AG10803 (cell line): ENCODE results near the gene SEMA6A.

Experiments
- DNase-seq: peaks from one replicate; pipeline ENCODE4 v3.0.0; 2010; ENCODE audit warnings: low read depth
- H3K4me3 ChIP-seq: 2 replicates; pipeline ENCODE4 v1.5.1; 2011; ENCODE audit warnings: mild to moderate bottlenecking, low read length, control low read depth
- CTCF ChIP-seq: conservative IDR thresholded peaks from 2 replicates; pipeline ENCODE4 v1.5.1; 2011; ENCODE audit warnings: mild to moderate bottlenecking, low read length, control low read depth, inconsistent platforms

SEMA6A gene

DNA sequence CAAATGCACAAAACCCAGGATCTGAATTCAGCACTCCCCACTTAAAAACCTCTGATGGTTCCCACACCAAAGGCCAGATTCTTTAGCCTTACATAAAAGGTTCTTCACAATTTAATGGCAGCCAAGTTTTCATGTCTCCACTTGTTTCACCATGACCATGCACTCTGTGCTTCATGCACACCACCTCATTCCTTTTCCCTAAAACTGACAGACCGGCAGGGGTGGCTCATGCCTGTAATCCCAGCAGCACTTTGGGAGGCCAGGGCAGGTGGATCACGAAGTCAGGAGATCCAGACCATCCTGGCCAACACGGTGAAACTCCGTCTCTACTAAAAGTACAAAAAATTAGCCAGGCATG is 150.4 kb downstream of the SEMA6A start:
- no peak overlapping the region for H3K4me3 ChIP-seq
- TF ChIP-seq CTCF, result no peak
- DNase-seq, result no peak

GRCh38 chr5:116423587-116424257 is 150.9 kb downstream of the SEMA6A start:
- H3K4me3 ChIP-seq, result no peak overlapping the region
- TF ChIP-seq CTCF, result no peak

GRCh38 chr5:116423141-116423540 is 151.5 kb downstream of the SEMA6A start:
- H3K4me3 ChIP-seq, result no peak overlapping the region
- peak; percentile 2 for DNase-seq
- TF ChIP-seq CTCF, result no peak

More at GRCh38 chr5:116423587-116424257, 150.9 kb downstream of the SEMA6A start:
- no peak for DNase-seq

DNA sequence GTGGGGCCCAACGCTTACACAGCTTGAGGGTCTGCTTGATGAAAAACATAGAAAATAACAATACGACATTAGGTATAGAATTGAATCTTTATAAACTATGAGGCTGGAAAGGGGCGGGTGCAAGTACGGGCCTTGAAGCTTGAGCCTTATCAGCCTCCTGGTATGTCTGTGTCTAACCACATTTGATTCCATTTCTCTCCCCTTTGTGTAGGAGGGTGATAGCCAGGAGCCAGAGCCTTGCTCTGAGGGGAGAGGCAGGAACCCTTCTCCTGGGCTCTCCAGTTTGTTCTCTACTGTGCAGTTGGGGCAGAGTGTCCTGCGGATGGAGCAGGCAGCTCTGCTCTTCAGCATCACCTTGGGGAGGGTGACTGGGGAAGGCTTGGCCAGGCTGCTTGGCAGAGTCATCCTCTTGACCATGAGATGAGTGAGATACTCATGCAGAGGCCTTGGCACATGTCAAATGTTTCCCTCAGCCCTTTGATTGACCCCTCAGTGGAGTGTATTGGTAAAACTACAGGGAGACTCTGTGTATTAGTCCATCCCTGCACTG is 153.5 kb downstream of the SEMA6A start:
- no peak overlapping the region for H3K4me3 ChIP-seq
- no peak for TF ChIP-seq CTCF
- no peak for DNase-seq

DNA sequence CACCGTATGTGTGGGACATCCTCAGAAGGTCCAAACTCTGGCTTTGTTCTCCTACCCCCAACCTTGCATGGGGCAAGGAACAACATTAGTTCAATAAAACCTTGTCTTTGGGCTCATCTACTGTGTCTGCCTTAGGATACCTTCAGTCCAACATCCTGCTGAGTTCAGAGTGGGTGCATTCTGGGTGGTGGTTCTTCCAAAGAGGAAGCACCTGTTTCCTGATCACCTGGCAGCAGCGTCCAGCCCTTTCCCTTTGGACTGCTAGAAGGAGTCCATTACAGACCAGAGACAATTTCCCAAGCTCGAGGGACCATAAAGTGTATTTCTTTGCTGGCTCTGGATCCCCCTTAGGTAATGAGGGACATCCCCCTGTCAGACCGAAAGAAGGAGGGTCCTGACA is 154.1 kb downstream of the SEMA6A start:
- H3K4me3 ChIP-seq, result no peak overlapping the region
- DNase-seq, result no peak
- no peak for TF ChIP-seq CTCF

DNA sequence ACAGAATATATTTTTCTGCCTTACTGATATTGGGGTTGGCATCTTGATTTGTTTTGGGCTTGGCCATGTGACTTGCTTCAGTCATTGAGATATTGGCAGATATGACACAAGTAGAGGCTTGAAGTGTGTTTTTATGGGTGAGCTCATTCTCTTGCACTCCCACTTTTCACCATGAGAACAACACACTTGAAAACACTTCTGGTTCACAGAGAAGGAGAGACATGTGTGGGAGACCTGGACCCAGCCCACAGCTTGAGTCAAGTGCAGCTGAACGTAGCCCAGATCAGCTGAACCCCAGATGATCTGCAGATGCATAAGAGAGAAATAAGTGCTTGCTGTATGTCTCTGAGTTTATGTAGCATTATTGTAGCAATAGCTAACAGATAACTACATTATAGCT is 155.4 kb downstream of the SEMA6A start:
- no peak for DNase-seq
- no peak for TF ChIP-seq CTCF

GRCh38 chr5:116418774-116419173 is 155.8 kb downstream of the SEMA6A start:
- no peak overlapping the region for H3K4me3 ChIP-seq
- TF ChIP-seq CTCF, result no peak
- no peak for DNase-seq

More for the DNA sequence above, 155.4 kb downstream of the SEMA6A start:
- no peak overlapping the region for H3K4me3 ChIP-seq
